Measurements from ENCODE around the gene BTBD7. TPM values are rescaled to one million over a fixed set of nuclear protein-coding genes. Genes with fewer than 3 reads are reported as not detected.

BTBD7 gene
- total and polyA plus RNA-seq, 2 of the 4 experiments (the other 2 are of a cell fraction): 11.9 to 30.5 TPM

DNA sequence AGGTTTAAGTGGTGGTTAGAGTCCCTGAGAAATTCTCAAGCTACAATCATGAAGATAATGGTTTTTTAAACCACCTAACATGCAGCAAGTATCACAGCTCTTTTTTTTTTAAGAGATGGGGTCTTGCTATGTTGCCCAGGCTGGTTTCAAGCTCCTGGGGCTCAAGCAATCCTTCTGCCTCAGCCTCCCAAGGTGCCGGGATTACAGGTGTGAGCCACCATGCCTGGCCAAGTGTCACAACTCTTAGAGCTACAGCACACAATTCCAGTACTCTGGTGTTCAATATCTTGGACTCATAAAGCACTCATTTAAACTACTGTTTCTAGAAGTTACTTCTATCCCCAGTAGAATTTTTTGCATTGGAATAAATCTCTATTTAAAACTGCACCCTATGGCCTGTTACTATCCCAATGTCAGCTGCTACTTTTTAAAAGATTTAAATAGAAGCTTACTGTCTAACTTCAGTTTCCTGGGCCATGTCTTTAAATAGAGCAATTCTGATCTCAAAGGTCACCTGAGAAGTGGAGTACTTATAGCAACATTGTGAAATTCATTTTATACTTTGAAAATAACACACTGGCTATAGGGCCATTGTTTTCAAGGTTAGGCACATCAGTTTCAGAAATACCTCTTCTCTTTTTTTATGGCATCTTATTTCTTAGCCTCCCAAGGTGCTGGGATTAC lies 137.4 kb downstream of the BTBD7 start:
- H2AK5ac ChIP-seq (ENCODE audit: low read depth, low read length): no peak overlapping the region
- no peak overlapping the region for H3K9ac ChIP-seq (ENCODE audit: low read depth, low read length)
- no peak overlapping the region for H2BK20ac ChIP-seq (ENCODE audit: low read depth, low read length)
- no peak for DNase-seq
- no peak overlapping the region for H3K27ac ChIP-seq (ENCODE audit: insufficient read depth, low read length)
- no peak for TF ChIP-seq MAFK (IDR thresholded peaks at IDR 0.05; ENCODE audit: low read depth, low read length)
- TF ChIP-seq BHLHE40 (IDR thresholded peaks at IDR 0.05; ENCODE audit: low read depth, low read length): no peak
- H3K4me1 ChIP-seq (ENCODE audit: control insufficient read depth, insufficient read depth, low read length): peaks cover 3% of the 10 kb centered on the region
- no peak overlapping the region for H2BK5ac ChIP-seq (ENCODE audit: low read depth, low read length, poor library complexity, severe bottlenecking)
- ATAC-seq (ENCODE audit: low read depth): no peak
- no peak overlapping the region for H3K56ac ChIP-seq (ENCODE audit: extremely low read depth, insufficient read depth, low read length)
- no peak overlapping the region for H3K18ac ChIP-seq (ENCODE audit: low read depth, low read length)
- no CpG with 5 or more reads among the region's 1 CpG for WGBS, 2 experiments (ENCODE audit: extremely low coverage in 2 of 2, insufficient read length in 1 of 2)
- BruUV-seq (replicated peaks): no TSS peak
- H4K8ac ChIP-seq (ENCODE audit: low read depth in 2 of 2, low read length in 2 of 2): no peak overlapping the region
- H3K27me3 ChIP-seq (ENCODE audit: control insufficient read depth, insufficient read depth, low read length): no peaks in the 10 kb centered on the region
- H3K9me3 ChIP-seq (ENCODE audit: control insufficient read depth, insufficient read depth, low read length): no peaks in the 10 kb centered on the region
- ChIA-PET POLR2A (ENCODE audit: unreplicated experiment) (no interaction called here), CTCF (interaction anchor here (0.6 kb wide), 1 partner anchor 24 kb away, joined by 4 read pairs; no protein-coding TSS in a partner anchor)
- H3K14ac ChIP-seq (replicated peaks; ENCODE audit: low read depth, low read length): no peak overlapping the region
- dilution Hi-C loops (cut with HindIII; ENCODE audit: low sequenced_read_pairs, unreplicated experiment): no loop called here
- no peak overlapping the region for H4K91ac ChIP-seq (ENCODE audit: insufficient read depth, low read depth, low read length)
- in situ Hi-C loops (cut with MboI; ENCODE audit: low sequenced_read_pairs): no loop called here
- H3K23ac ChIP-seq (ENCODE audit: low read depth, low read length): no peak overlapping the region
- H2BK120ac ChIP-seq (ENCODE audit: low read depth, low read length): no peak overlapping the region
- no peak overlapping the region for H2AK9ac ChIP-seq (replicated peaks; ENCODE audit: low read depth, low read length, poor library complexity)
- no peak overlapping the region for H2BK15ac ChIP-seq (ENCODE audit: low read depth, low read length)
- intact Hi-C loops (cut with micrococcal nuclease): no loop called here
- H3K4me2 ChIP-seq (ENCODE audit: low read depth, low read length): no peak overlapping the region
- no peaks in the 10 kb centered on the region for H4K20me1 ChIP-seq (ENCODE audit: insufficient read depth, low read length)
- peaks cover 0 to 4% of the 10 kb centered on the region in 2 experiments; a peak in 2 of 4 replicates for H3K79me1 ChIP-seq (ENCODE audit: low read depth in 1 of 2, low read length in 2 of 2)
- H3K36me3 ChIP-seq (ENCODE audit: control insufficient read depth, insufficient read depth, low read length): 0 out of 2 replicates have a peak, but pooled peaks cover 1% of the 10 kb centered on the region
- no peak overlapping the region for H3K4ac ChIP-seq (ENCODE audit: low read depth, low read length)
- no peak overlapping the region for H4K5ac ChIP-seq (ENCODE audit: low read depth, low read length)
- H3K9me1 ChIP-seq (ENCODE audit: insufficient read depth, low read length): peaks cover 7% of the 10 kb centered on the region; the same call in 1 of the 2 replicates
- H3K4me3 ChIP-seq (ENCODE audit: insufficient read depth, low read depth, low read length): no peak overlapping the region
- H2AFZ ChIP-seq (replicated peaks; ENCODE audit: low read length, poor library complexity): no peak overlapping the region

Other genes with a start within 250 kb of the BTBD7 start
- 15.3 and 21.7 TPM in 2 replicates for gene ITPK1, start 217.1 kb downstream of the BTBD7 start, total RNA-seq (2012; rRNA removed)
- gene ITPK1, start 217.1 kb downstream of the BTBD7 start, polyA plus RNA-seq (2012; rRNA removed): 23.0 and 26.9 TPM in 2 replicates
- 9.9 and 12.8 TPM in 2 replicates for gene MOAP1, start 148.1 kb downstream of the BTBD7 start, total RNA-seq (2012; rRNA removed)
- gene MOAP1, start 148.1 kb downstream of the BTBD7 start, polyA plus RNA-seq (2012; rRNA removed): 10.7 and 13.2 TPM in 2 replicates
- 8.3 and 10.2 TPM in 2 replicates for gene LYSET, start 147.7 kb downstream of the BTBD7 start, total RNA-seq (2012; rRNA removed)
- gene LYSET, start 147.7 kb downstream of the BTBD7 start, polyA plus RNA-seq (2012; rRNA removed): 5.0 and 6.3 TPM in 2 replicates
- 4.3 and 10.3 TPM in 2 replicates for gene GON7, start 126.0 kb downstream of the BTBD7 start, total RNA-seq (2012; rRNA removed)
- 5.6 and 7.8 TPM in 2 replicates for gene GON7, start 126.0 kb downstream of the BTBD7 start, polyA plus RNA-seq (2012; rRNA removed)
- 29.4 and 55.8 TPM in 2 replicates for gene UBR7, start 125.8 kb downstream of the BTBD7 start, total RNA-seq (2012; rRNA removed)
- 20.3 and 24.2 TPM in 2 replicates for gene UBR7, start 125.8 kb downstream of the BTBD7 start, polyA plus RNA-seq (2012; rRNA removed)
- gene COX8C, start 14.1 kb upstream of the BTBD7 start, total RNA-seq (2012; rRNA removed): not detected in 2 replicates
- gene COX8C, start 14.1 kb upstream of the BTBD7 start, polyA plus RNA-seq (2012; rRNA removed): not detected in 2 replicates
- under 0.01 TPM in 1 of 2 replicates, not detected in the other for gene UNC79, start 97.9 kb upstream of the BTBD7 start, total RNA-seq (2012; rRNA removed)
- gene UNC79, start 97.9 kb upstream of the BTBD7 start, polyA plus RNA-seq (2012; rRNA removed): under 0.01 and 0.03 TPM in 2 replicates

All from IMR-90 (cell line).